Measurements from ENCODE around the gene POLR1C. TPM values are rescaled to one million over a fixed set of nuclear protein-coding genes. Genes with fewer than 3 reads are reported as not detected.

Gene POLR1C
- total and polyA plus RNA-seq, 10 of the 15 experiments (the other 5 are each of a cell fraction or from before 2014, with no cell fraction given): 40.0 to 180 (median 66.2) TPM

- TF ChIP-seq ZBTB40 (IDR thresholded peaks at IDR 0.05; ENCODE audit: borderline replicate concordance) (no peak), NR2F1 (conservative IDR thresholded peaks at IDR 0.05) (no peak), MTA3 (IDR thresholded peaks at IDR 0.05; ENCODE audit: borderline replicate concordance, low read length) (no peak), EP300 (IDR thresholded peaks at IDR 0.05; ENCODE audit: borderline replicate concordance in 1 of 2, control insufficient read depth in 1 of 2, low read depth in 2 of 2, low read length in 2 of 2) (no peak), TCF3 (IDR thresholded peaks at IDR 0.05; ENCODE audit: borderline replicate concordance, insufficient read depth, low read depth, low read length) (0 out of 2 replicates have a peak, but pooled peaks have one; percentile 9), FOXM1 (IDR thresholded peaks at IDR 0.05; ENCODE audit: low read depth, low read length) (no peak), BCL3 (IDR thresholded peaks at IDR 0.05; ENCODE audit: borderline replicate concordance, insufficient read depth, low read depth, low read length, poor library complexity, severe bottlenecking) (peak; percentile 50), MXI1 (IDR thresholded peaks at IDR 0.05; ENCODE audit: low read depth, low read length) (peak; percentile 85), MEF2B (IDR thresholded peaks at IDR 0.05; ENCODE audit: partially characterized antibody, poor library complexity, severe bottlenecking) (peak; percentile 11), ZNF687 (IDR thresholded peaks at IDR 0.05) (0 out of 2 replicates have a peak, but pooled peaks have one; percentile 38), BACH1 (IDR thresholded peaks at IDR 0.05; ENCODE audit: borderline replicate concordance) (peak; percentile 36; the same call in 1 of the 2 replicates), YY1 (IDR thresholded peaks at IDR 0.05; ENCODE audit: low read depth, low read length) (no peak), BMI1 (IDR thresholded peaks at IDR 0.05; ENCODE audit: borderline replicate concordance) (peak; percentile 91), NR2C1 (IDR thresholded peaks at IDR 0.05) (no peak), CHD1 (IDR thresholded peaks at IDR 0.05; ENCODE audit: low read depth, low read length) (no peak), JUND (IDR thresholded peaks at IDR 0.05; ENCODE audit: low read depth, low read length) (no peak), RFX5 (IDR thresholded peaks at IDR 0.05; ENCODE audit: low read depth, low read length) (peak; percentile 96), CREB1 (IDR thresholded peaks at IDR 0.05; ENCODE audit: low read depth) (peak; percentile 91)
Observed at GRCh38 chr6:43509984-43510826, 6.7 kb upstream of the POLR1C start, which contains the start of gene LRRC73 (continued).

Data from GM12878 (cell line).